ENCODE results near the gene RBM4. TPM values are rescaled to one million over a fixed set of nuclear protein-coding genes. Genes with fewer than 3 reads are reported as not detected.

RBM4 gene
- polyA plus RNA-seq, 12 donors: 107 to 161 (median 147) TPM; not detected in 1

DNA sequence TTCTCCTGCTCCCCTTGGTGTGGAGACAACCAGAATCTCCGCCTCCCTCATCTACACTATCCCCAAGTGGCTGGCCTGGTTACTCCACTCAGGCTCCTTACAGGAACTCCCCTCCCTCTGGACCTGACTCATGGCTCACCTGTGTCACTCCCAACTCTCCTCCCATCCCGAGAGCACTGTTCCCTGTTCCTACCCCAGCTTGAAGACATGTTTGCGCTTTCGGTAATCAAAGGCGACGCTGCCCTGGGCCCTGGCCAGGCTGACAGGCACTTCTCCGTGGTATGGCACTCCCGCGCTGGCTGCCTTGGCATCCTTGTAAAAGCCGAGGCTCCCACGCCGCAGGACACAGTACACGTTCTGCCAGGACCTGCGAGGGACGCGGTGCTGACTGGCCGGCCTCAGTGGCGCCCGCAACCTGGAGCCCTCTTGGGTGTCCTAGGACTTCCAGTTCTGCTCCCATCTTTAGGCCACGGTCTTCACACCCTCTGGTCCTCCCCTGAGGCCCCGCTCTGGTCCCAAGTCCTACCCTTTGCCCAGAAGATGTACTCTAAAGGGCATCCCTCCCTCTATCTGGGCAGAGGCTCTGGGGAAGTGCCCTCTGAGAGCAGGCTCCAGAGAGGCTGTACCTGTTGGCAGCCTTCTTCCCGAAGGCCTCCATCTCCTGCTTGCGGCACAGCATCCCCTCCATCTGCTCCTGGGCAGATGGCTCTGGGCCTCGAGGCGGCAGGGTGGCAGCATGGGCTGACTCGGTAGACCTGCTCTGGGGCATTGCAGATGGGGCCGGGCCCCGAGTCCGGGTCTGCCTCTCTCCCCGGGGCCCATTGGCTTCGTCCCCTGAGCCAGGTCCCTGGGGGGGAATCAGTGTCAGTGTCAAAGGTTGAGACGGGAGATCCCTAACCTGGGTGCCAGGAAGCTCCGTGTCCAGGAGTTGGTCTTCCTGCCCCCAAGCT lies 48.6 kb downstream of the RBM4 start:
- no peak for DNase-seq

- DNase-seq: no peak
Observed at GRCh38 chr11:66687831-66688281, 49.4 kb downstream of the RBM4 start.

- no peak for DNase-seq
Observed at GRCh38 chr11:66688561-66689534, 50.3 kb downstream of the RBM4 start.

DNA sequence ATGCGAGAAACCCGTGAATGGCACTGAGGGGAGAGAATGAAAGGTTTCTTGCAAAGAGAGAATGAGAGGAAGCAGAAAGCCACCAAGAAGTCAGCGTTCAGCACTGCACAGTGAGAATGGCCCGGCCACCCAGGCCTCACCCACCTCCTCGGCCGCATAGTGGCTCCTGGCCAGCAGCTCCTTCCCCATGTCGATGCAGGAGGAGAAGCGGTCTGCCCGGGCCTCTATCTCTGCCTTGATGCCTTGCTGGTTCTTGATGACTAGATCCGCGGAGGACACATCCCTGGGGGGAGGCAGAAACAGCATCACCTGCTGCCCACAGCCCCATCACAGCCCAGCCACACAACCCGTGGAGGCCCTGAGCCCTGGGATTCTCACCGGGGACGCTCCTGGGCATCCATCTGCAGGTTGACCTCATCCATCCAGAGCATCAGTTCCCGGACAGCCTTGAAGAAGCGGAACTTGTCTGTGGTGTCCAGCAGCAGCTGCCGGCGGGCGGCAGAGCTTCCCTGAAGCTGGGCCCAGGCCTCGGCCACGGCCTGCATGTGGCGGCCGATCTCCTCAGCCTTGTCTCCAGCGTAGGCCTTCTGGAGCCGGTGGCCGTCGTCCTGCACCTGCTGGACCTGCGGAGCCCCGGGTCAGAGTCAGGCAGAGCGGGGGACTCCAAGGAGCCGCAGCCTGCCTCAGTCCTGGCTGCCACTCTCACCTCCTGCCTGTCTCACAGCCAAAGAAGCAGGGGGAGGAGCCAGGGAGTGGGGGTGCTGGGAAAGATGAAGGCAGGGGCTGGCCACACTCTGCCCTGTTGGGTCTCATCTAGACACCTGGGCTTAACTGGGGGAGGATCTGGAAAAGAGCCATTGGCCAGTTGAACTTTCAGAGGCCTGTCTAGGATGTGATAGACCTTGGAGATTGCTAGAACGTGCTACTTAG lies 51.4 kb downstream of the RBM4 start:
- no peak for DNase-seq

DNA sequence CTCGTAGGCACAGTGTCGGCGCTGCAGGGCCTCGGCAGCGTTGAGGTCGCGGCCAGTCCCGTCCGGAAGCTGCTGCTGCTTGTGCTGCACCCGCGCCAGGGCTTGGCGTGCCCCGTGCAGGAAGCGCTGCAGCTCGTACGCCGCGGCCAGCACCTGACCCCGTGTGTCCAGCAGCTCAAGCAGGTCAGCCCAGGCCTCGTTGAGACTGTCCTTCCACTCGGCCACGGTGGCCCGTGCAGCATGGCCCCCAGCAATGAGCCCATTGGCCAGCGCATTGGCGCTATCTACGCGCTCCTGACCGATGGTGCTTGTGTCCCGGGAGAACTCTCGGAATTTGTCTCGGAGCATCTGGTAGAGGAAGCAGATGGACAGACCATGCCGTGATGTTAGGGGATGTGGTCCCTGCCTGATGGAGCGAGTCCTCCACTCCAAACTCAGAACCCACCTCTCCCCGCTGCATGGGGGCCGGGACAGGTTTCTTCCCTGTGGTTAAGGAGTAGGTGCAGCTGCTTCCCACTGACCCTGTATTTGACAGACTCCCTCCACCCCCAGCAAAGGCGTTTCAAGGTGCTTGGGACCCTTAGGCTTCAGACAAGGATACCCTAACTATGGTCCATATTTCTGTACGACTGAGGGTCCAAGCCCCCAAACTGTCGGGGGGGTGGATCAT lies 52.9 kb downstream of the RBM4 start:
- DNase-seq: no peak

GRCh38 chr11:66692446-66692845 lies 53.9 kb downstream of the RBM4 start:
- DNase-seq: no peak

GRCh38 chr11:66692871-66693331 lies 54.4 kb downstream of the RBM4 start:
- DNase-seq: no peak

DNA sequence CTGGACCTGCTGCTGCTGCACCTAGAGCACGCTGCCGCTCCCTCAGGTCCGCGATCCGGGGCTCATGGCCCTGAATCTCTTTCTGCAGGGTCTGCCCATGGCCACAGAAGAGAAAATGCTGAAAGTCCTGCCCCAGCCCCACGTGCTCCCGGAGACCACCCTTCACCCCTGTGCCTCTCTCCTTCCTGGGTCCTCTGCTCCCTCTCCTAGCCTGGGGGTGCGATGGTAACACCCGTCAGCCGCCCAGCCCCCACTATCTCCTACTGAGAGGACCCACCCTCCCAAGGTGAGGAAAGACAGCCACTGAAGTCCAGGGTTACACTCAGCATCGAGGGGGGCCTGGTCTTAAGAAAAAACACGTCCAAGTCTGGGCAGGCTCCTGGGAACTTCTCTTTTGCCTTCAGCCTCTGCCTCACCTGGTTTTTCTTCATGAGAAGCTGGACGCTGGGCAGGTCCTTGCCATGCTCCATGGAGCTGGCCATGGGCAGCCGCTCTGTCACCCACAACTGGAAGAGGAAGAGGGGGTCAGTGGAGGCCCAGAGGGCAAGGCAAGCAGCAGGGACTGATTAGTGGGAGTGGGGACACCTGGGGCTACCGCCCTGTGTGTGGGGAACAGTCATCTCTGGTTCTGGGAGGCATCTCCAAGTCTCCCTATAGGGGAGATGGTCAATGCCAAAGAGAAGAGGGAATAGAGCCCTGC lies 55.0 kb downstream of the RBM4 start:
- DNase-seq: no peak

DNA sequence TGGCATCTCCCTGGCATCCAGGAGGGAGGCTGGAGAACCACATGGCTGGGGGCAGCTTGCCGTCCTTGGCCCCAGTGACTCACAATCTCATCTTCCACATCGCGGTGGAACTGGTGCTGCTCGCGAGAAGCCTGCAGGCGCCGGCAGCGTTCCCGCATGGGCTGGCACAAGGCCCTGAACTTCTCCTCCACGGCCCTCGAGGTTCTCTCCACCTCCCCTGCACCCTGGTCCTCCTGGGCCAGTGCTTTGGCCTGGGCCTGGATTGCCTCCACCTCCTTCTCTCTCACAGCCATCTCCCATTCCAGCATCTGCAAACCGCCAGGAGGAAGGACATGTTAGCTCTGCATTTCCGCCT lies 55.5 kb downstream of the RBM4 start:
- DNase-seq: no peak

DNA sequence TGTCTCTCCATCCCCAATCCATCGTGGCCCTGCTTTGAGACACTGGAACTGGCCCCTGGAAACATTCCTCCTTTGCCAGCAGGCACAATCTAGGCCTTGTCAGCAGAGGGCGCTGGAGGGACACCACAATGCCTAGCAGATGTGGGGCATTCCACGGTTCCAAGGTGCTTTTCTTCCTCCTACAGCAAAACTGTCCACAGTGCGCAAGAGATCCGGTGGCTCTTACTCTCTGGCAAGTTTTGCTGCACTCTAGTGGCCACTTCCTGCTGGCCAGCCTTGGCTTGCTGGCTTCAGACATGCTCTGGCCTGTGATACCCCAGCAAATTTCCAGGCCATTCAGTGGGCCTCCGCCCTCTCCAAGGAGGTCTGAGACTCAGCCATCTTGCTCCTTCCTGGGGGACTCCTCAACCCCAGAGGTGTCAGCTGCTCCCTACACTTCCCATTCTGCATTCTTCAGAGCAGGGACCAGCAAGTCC lies 56.3 kb downstream of the RBM4 start:
- DNase-seq: peak; percentile 83

Other genes starting within 250 kb of the RBM4 start
- under 1 TPM in 8 of 12 donors, not detected in 4; 0.07 to 0.58 (median 0.22) TPM for gene NPAS4, start 217.7 kb upstream of the RBM4 start, polyA plus RNA-seq (ENCODE audit: insufficient read length in 12 of 12)
- gene MRPL11, start 199.9 kb upstream of the RBM4 start, polyA plus RNA-seq (ENCODE audit: insufficient read length in 12 of 12): 10 to 100 TPM in 11 of 12 donors, not detected in 1; 42.2 to 62.4 (median 46.3) TPM
- gene PELI3, start 171.8 kb upstream of the RBM4 start, polyA plus RNA-seq (ENCODE audit: insufficient read length in 12 of 12): 1 to 10 TPM in 11 of 12 donors, not detected in 1; 4.2 to 10.0 (median 5.2) TPM
- gene DPP3, start 158.3 kb upstream of the RBM4 start, polyA plus RNA-seq (ENCODE audit: insufficient read length in 12 of 12): 10 to 100 TPM in 11 of 12 donors, not detected in 1; 15.5 to 45.8 (median 21.7) TPM
- gene BBS1, start 128.1 kb upstream of the RBM4 start, polyA plus RNA-seq (ENCODE audit: insufficient read length in 12 of 12): 10 to 100 TPM in 11 of 12 donors, not detected in 1; 15.8 to 34.2 (median 20.8) TPM
- 1 to 10 TPM in 11 of 12 donors, not detected in 1; 2.9 to 8.1 (median 4.9) TPM for gene ZDHHC24, start 92.7 kb upstream of the RBM4 start, polyA plus RNA-seq (ENCODE audit: insufficient read length in 12 of 12)
- gene ACTN3, start 91.8 kb upstream of the RBM4 start, polyA plus RNA-seq (ENCODE audit: insufficient read length in 12 of 12): 100 to 1,000 TPM in 5 of 12 donors, 10 to 100 TPM in 6, not detected in 1; 26.5 to 263 (median 61.4) TPM
- gene CTSF, start 70.1 kb upstream of the RBM4 start, polyA plus RNA-seq (ENCODE audit: insufficient read length in 12 of 12): 10 to 100 TPM in 11 of 12 donors, not detected in 1; 23.6 to 41.0 (median 29.6) TPM
- gene CCDC87, start 45.6 kb upstream of the RBM4 start, polyA plus RNA-seq (ENCODE audit: insufficient read length in 12 of 12): under 1 TPM in 9 of 12 donors, not detected in 3; 0.08 to 0.27 (median 0.12) TPM
- gene CCS, start 45.5 kb upstream of the RBM4 start, polyA plus RNA-seq (ENCODE audit: insufficient read length in 12 of 12): 10 to 100 TPM in 11 of 12 donors, not detected in 1; 23.2 to 49.3 (median 29.5) TPM
- 10 to 100 TPM in 11 of 12 donors, not detected in 1; 32.3 to 55.3 (median 37.4) TPM for gene RBM14, start 22.1 kb upstream of the RBM4 start, polyA plus RNA-seq (ENCODE audit: insufficient read length in 12 of 12)
- 10 to 100 TPM in 11 of 12 donors, not detected in 1; 29.2 to 54.5 (median 34.5) TPM for gene RBM4B, start 39.2 kb downstream of the RBM4 start, polyA plus RNA-seq (ENCODE audit: insufficient read length in 12 of 12)
- gene SPTBN2, start 90.5 kb downstream of the RBM4 start, polyA plus RNA-seq (ENCODE audit: insufficient read length in 12 of 12): 10 to 100 TPM in 10 of 12 donors, 1 to 10 TPM in 1, not detected in 1; 8.5 to 33.9 (median 14.9) TPM
- 10 to 100 TPM in 11 of 12 donors, not detected in 1; 11.2 to 29.3 (median 12.6) TPM for gene RCE1, start 204.7 kb downstream of the RBM4 start, polyA plus RNA-seq (ENCODE audit: insufficient read length in 12 of 12)
- 10 to 100 TPM in 11 of 12 donors, not detected in 1; 13.1 to 30.6 (median 15.4) TPM for gene LRFN4, start 218.4 kb downstream of the RBM4 start, polyA plus RNA-seq (ENCODE audit: insufficient read length in 12 of 12)

All from muscle of arm (tissue), 12 donors.